GM12878 (cell line): Measurements from ENCODE around the gene KPNA4. TPM values are rescaled to one million over a fixed set of nuclear protein-coding genes. Genes with fewer than 3 reads are reported as not detected.

ENCODE experiments used
- ATAC-seq: fragments of 200-7000 bp; cut with Tn5 transposase; 3 replicates; pipeline ENCODE4 v1.9.1; 2020; ENCODE audit warnings: mild to moderate bottlenecking, moderate library complexity
- BruUV-seq: library from RNA; stranded (reverse); fragments of 400-500 nt; replicated peaks from 2 replicates; lab custom pipeline; 2021; lab: Mats Ljungman, UMichigan
- CTCF ChIA-PET: fragments of 300-600 bp; sonication (Branson Sonifier 250); formaldehyde crosslinking; extraction: SDS; loops from one replicate; lab custom pipeline; 2021; ENCODE audit warnings: inconsistent platforms; lab: Yijun Ruan, JAX
- POLR2A ChIA-PET: fragments of 350-600 bp; formaldehyde crosslinking; extraction: SDS; loops from one replicate; lab custom pipeline; 2021; ENCODE audit warnings: inconsistent platforms; lab: Charles Lee
- RAD21 ChIA-PET: fragments of 300-600 bp; sonication (Branson Sonifier 250); formaldehyde crosslinking; loops from one replicate; lab custom pipeline; 2023; ENCODE audit warnings: antibody characterized with exemption; ENCODE audit not compliant: unreplicated experiment; lab: Charles Lee
- SMC1A ChIA-PET: fragments of 300-600 bp; sonication (Branson Sonifier 250); formaldehyde crosslinking; loops from one replicate; lab custom pipeline; 2023; ENCODE audit not compliant: unreplicated experiment, uncharacterized antibody; lab: Charles Lee
- DNase-seq: peaks from one replicate; pipeline ENCODE4 v3.0.0-alpha.2; 2011; ENCODE audit warnings: low read depth, low spot score
- FAIRE-seq: peaks from 3 replicates; lab custom pipeline; 2011; peaks lifted over from hg19 to GRCh38; lab: Jason Lieb, UNC
- H2AFZ ChIP-seq: 2 replicates; pipeline ENCODE4 v1.6.0; 2011; ENCODE audit warnings: low read depth, low read length, control low read depth; ENCODE audit not compliant: control insufficient read depth
- H3K27ac ChIP-seq: 2 replicates; pipeline ENCODE4 v1.5.1; 2011; ENCODE audit warnings: control low read depth; ENCODE audit not compliant: control insufficient read depth, insufficient read depth
- H3K27me3 ChIP-seq, 2 experiments: replicated peaks in 1 of 2; 2 replicates each; pipeline versions ENCODE4 v1.6.0 to v1.6.1; 2011; ENCODE audit warnings: low read length in 1 of 2; ENCODE audit not compliant: control insufficient read depth in 2 of 2, insufficient read depth in 2 of 2
- H3K36me3 ChIP-seq, 2 experiments: 2 replicates each; pipeline ENCODE4 v1.5.1; 2011; ENCODE audit warnings: low read length in 1 of 2; ENCODE audit not compliant: control insufficient read depth in 2 of 2, insufficient read depth in 2 of 2
- H3K4me1 ChIP-seq: 2 replicates; pipeline ENCODE4 v1.6.1; 2011; ENCODE audit warnings: mild to moderate bottlenecking, low read length, moderate library complexity, mixed read lengths; ENCODE audit not compliant: control insufficient read depth, insufficient read depth
- H3K4me2 ChIP-seq: 2 replicates; pipeline ENCODE4 v1.6.0; 2011; ENCODE audit warnings: control low read depth; ENCODE audit not compliant: control insufficient read depth, insufficient read depth
- H3K4me3 ChIP-seq: fragments of 200-600 bp; sonication (generic); 2 replicates; pipeline ENCODE4 v1.5.1; 2016
- H3K79me2 ChIP-seq: 2 replicates; pipeline ENCODE4 v1.6.0; 2011; ENCODE audit warnings: low read length; ENCODE audit not compliant: control insufficient read depth, insufficient read depth
- H3K9ac ChIP-seq: 2 replicates; pipeline ENCODE4 v1.8.0; 2011; ENCODE audit warnings: low read length, control low read depth, mixed read lengths; ENCODE audit not compliant: control insufficient read depth, insufficient read depth
- H3K9me3 ChIP-seq: replicated peaks from 3 replicates; pipeline ENCODE4 v1.5.1; 2011; ENCODE audit warnings: mild to moderate bottlenecking, low read length; ENCODE audit not compliant: control insufficient read depth, insufficient read depth
- H4K20me1 ChIP-seq: 2 replicates; pipeline ENCODE4 v1.6.0; 2011; ENCODE audit not compliant: control insufficient read depth, insufficient read depth
- ATF7 ChIP-seq: fragments of 450-650 bp; IDR thresholded peaks from 2 replicates; pipeline ENCODE4 v1.6.1; 2016; ENCODE audit warnings: low read depth, mild to moderate bottlenecking
- BCL11A ChIP-seq: IDR thresholded peaks from 2 replicates; pipeline ENCODE4 v1.6.1; 2011; ENCODE audit warnings: low read depth, low read length
- BHLHE40 ChIP-seq, 2 experiments: fragments of 450-650 bp in 1 of 2; IDR thresholded peaks; 2 replicates each; pipeline ENCODE4 v1.6.1; 2011 to 2017; ENCODE audit warnings: low read depth in 2 of 2, borderline replicate concordance in 1 of 2, improper control_type of control experiment in 1 of 2, low read length in 1 of 2, mild to moderate bottlenecking in 1 of 2
- CHD4 ChIP-seq: fragments of 200-600 bp; sonication (generic); IDR thresholded peaks from 2 replicates; pipeline ENCODE4 v1.6.1; 2016; ENCODE audit warnings: mild to moderate bottlenecking
- FOS ChIP-seq: IDR thresholded peaks from 3 replicates; pipeline ENCODE4 v1.6.1; 2011; ENCODE audit warnings: borderline replicate concordance; ENCODE audit not compliant: insufficient read length; ENCODE audit errors: extremely low read depth
- GABPA ChIP-seq: IDR thresholded peaks from 2 replicates; pipeline ENCODE4 v1.6.1; 2014; ENCODE audit warnings: antibody characterized with exemption, low read depth, mild to moderate bottlenecking, inconsistent platforms
- NFYB ChIP-seq: IDR thresholded peaks from 2 replicates; pipeline ENCODE4 v1.6.1; 2011; ENCODE audit warnings: low read depth, mild to moderate bottlenecking, low read length, improper control_type of control experiment, moderate library complexity; ENCODE audit not compliant: insufficient read depth
- SMAD5 ChIP-seq: IDR thresholded peaks from 2 replicates; pipeline ENCODE4 v1.6.1; 2016; ENCODE audit warnings: antibody characterized with exemption, low read depth
- SMC3 ChIP-seq: IDR thresholded peaks from 2 replicates; pipeline ENCODE4 v1.6.1; 2011; ENCODE audit warnings: low read length, improper control_type of control experiment, borderline replicate concordance
- STAT3 ChIP-seq: IDR thresholded peaks from 2 replicates; pipeline ENCODE4 v1.6.1; 2011; ENCODE audit warnings: low read depth, low read length, improper control_type of control experiment
- TAF1 ChIP-seq: IDR thresholded peaks from 2 replicates; pipeline ENCODE4 v1.6.1; 2011; ENCODE audit warnings: mild to moderate bottlenecking, low read depth, low read length, borderline replicate concordance
- TCF7 ChIP-seq: IDR thresholded peaks from 2 replicates; pipeline ENCODE4 v1.6.1; 2014; ENCODE audit warnings: antibody characterized with exemption, borderline replicate concordance
- WGBS: methylation state at CpG from one replicate; pipeline ENCODE4 v1.1.6; 2016; ENCODE audit warnings: low lambda C conversion rate; ENCODE audit not compliant: insufficient replicate concordance, insufficient coverage; ENCODE audit errors: missing lambda C conversion rate; 5-methylcytosine and 5-hydroxymethylcytosine counted together
- in situ Hi-C: fragments of 300-500 bp; cut with MboI; formaldehyde crosslinking; loops from 9 replicates; pipeline ENCODE4 v1.14.3; 2018; ENCODE audit warnings: mixed read lengths
- intact Hi-C: fragments of 100-400 bp; cut with micrococcal nuclease; formaldehyde crosslinking; loops from one replicate; pipeline ENCODE4 v1.14.2; 2022; ENCODE audit not compliant: unreplicated experiment
- polyA plus RNA-seq, 11 experiments: library from polyadenylated mRNA; depleted of rRNA in 4 of 11; unstranded in 6 of 11; stranded (reverse) in 5 of 11; fragments of >200 nt; fragmentation: Nextera tagmentation in 4 of 11; fragmentation: Illumina TruSeq in 1 of 11; extraction: Ambion mirVana in 4 of 11; extraction: Trizol in 1 of 11; gene quantifications; 1 replicate in 1 of 11; 2 replicates in 10 of 11; pipeline versions ENCODE4 v1.2.1 to v1.2.3, GENCODE V29; 2011 to 2016; ENCODE audit warnings: inconsistent platforms in 2 of 11, missing spikeins in 2 of 11, low read depth in 1 of 11
- total RNA-seq, 4 experiments: library from RNA; depleted of rRNA in 3 of 4; stranded (reverse); fragments of >200 nt in 3 of 4; fragmentation: Illumina TruSeq in 1 of 4; extraction: Trizol in 1 of 4; gene quantifications; 2 replicates each; pipeline versions ENCODE4 v1.2.1 to v1.2.3, GENCODE V29; 2013 to 2021
- TF ChIP-seq, protein P1 (sequence below): fragments of 450-650 bp; IDR thresholded peaks from 2 replicates; pipeline ENCODE4 v1.6.1; 2017; ENCODE audit warnings: antibody characterized with exemption, mild to moderate bottlenecking, moderate library complexity
- TF ChIP-seq, protein P2 (sequence below): fragments of 450-650 bp; IDR thresholded peaks from 2 replicates; pipeline ENCODE4 v1.6.1; 2014; ENCODE audit warnings: mild to moderate bottlenecking
- TF ChIP-seq, protein P3 (sequence below): fragments of 450-650 bp; IDR thresholded peaks from 2 replicates; pipeline ENCODE4 v1.6.1; 2017; ENCODE audit warnings: mild to moderate bottlenecking

KPNA4 gene
- total and polyA plus RNA-seq, 10 of the 15 experiments (the other 5 are each of a cell fraction or from before 2014, with no cell fraction given), result 9.9 to 40.6 (median 18.1) TPM

DNA sequence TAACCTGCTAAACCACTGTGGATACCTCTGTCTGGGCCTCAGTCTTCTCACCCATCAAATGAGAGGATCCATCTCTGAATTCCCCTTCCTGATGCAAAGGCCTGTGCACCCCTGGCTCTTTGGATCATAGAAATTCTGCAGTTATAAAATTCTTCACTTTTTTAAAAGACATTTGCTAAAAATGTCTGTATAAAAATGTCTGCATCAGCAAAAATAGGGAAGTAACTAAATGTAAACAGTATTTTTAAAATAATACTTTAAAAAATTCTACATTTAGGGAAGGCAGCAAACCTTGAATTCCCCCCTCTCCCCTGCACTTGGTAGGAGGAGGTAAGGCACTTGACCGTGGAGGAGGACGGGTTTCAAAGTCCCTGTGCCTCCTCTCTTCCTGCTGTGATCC is 90.2 kb downstream of the KPNA4 start:
- no peak for ATAC-seq
- in situ Hi-C loops, result no loop called here
- no peak for DNase-seq
- H3K36me3 ChIP-seq, result no peaks in the 10 kb centered on the region
- no peaks in the 10 kb centered on the region; the same call in 1 of the 2 replicates for H3K4me1 ChIP-seq
- no peak overlapping the region for H2AFZ ChIP-seq
- no peak overlapping the region for H3K4me2 ChIP-seq
- SMC1A ChIA-PET, result no interaction called here
- no peaks in the 10 kb centered on the region for H3K79me2 ChIP-seq
- H3K27ac ChIP-seq, result no peak overlapping the region
- RAD21 ChIA-PET, result no interaction called here
- no peaks in the 10 kb centered on the region for H4K20me1 ChIP-seq
- CTCF ChIA-PET, result no interaction called here
- no peak overlapping the region for H3K4me3 ChIP-seq
- FAIRE-seq, result no peak
- TF ChIP-seq SMC3 (no peak), SMAD5 (no peak), STAT3 (no peak), FOS (no peak), NFYB (no peak), GABPA (no peak), TCF7 (no peak), TAF1 (no peak)
- intact Hi-C loops, result no loop called here
- no peaks in the 10 kb centered on the region for H3K27me3 ChIP-seq
- H3K9ac ChIP-seq, result no peak overlapping the region
- POLR2A ChIA-PET, result no interaction called here
- BruUV-seq, result no TSS peak
- H3K9me3 ChIP-seq, result peaks cover 10% of the 10 kb centered on the region
- 6% methylated on average over 2 of the region's 2 CpGs for WGBS

DNA sequence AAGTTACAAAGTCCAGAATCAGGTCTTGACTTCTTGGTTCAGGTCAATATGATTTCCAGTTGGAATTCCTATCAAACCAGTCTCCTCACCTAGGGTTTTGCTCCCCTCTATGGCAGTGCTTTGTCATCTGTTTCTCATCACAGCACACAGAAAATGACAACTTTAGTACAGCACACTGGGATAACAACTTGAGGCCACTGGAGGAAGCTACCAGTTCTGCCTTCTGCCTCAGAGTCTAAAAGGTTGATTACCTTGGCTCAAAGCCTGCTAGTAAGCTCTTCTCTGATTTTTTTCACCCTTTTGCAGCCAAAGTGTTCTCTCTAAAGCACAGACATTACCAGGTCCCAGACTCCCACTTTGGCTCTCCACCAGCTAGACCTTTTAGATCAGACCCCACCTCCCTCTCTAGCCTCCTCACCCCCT is 90.9 kb downstream of the KPNA4 start:
- ATAC-seq (no peak), FAIRE-seq (no peak), DNase-seq (no peak)
- H3K27ac ChIP-seq, result no peak overlapping the region
- ChIA-PET RAD21 (no interaction called here), CTCF (no interaction called here), SMC1A (no interaction called here), POLR2A (no interaction called here)
- no peak overlapping the region for H3K4me3 ChIP-seq
- no peaks in the 10 kb centered on the region; the same call in 1 of the 2 replicates for H3K4me1 ChIP-seq
- no peak overlapping the region for H2AFZ ChIP-seq
- no peaks in the 10 kb centered on the region for H3K79me2 ChIP-seq
- no peaks in the 10 kb centered on the region for H3K27me3 ChIP-seq
- H3K36me3 ChIP-seq, result no peaks in the 10 kb centered on the region
- H3K9me3 ChIP-seq, result peaks cover 11% of the 10 kb centered on the region
- H3K4me2 ChIP-seq, result no peak overlapping the region
- in situ Hi-C loops, result no loop called here
- no peak overlapping the region for H3K9ac ChIP-seq
- BruUV-seq, result no TSS peak
- H4K20me1 ChIP-seq, result no peaks in the 10 kb centered on the region
- intact Hi-C loops, result no loop called here
- no peak for TF ChIP-seq BHLHE40 (IDR thresholded peaks at IDR 0.05; ENCODE audit: borderline replicate concordance in 1 of 2, low read depth in 2 of 2, low read length in 1 of 2)
- TF ChIP-seq, protein P1, sequence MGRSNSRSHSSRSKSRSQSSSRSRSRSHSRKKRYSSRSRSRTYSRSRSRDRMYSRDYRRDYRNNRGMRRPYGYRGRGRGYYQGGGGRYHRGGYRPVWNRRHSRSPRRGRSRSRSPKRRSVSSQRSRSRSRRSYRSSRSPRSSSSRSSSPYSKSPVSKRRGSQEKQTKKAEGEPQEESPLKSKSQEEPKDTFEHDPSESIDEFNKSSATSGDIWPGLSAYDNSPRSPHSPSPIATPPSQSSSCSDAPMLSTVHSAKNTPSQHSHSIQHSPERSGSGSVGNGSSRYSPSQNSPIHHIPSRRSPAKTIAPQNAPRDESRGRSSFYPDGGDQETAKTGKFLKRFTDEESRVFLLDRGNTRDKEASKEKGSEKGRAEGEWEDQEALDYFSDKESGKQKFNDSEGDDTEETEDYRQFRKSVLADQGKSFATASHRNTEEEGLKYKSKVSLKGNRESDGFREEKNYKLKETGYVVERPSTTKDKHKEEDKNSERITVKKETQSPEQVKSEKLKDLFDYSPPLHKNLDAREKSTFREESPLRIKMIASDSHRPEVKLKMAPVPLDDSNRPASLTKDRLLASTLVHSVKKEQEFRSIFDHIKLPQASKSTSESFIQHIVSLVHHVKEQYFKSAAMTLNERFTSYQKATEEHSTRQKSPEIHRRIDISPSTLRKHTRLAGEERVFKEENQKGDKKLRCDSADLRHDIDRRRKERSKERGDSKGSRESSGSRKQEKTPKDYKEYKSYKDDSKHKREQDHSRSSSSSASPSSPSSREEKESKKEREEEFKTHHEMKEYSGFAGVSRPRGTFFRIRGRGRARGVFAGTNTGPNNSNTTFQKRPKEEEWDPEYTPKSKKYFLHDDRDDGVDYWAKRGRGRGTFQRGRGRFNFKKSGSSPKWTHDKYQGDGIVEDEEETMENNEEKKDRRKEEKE, result no peak
- no peak for TF ChIP-seq CHD4
- TF ChIP-seq BCL11A, result no peak
- TF ChIP-seq ATF7, result no peak
- TF ChIP-seq, protein P2, sequence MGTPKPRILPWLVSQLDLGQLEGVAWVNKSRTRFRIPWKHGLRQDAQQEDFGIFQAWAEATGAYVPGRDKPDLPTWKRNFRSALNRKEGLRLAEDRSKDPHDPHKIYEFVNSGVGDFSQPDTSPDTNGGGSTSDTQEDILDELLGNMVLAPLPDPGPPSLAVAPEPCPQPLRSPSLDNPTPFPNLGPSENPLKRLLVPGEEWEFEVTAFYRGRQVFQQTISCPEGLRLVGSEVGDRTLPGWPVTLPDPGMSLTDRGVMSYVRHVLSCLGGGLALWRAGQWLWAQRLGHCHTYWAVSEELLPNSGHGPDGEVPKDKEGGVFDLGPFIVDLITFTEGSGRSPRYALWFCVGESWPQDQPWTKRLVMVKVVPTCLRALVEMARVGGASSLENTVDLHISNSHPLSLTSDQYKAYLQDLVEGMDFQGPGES, result no peak
- TF ChIP-seq, protein P3, sequence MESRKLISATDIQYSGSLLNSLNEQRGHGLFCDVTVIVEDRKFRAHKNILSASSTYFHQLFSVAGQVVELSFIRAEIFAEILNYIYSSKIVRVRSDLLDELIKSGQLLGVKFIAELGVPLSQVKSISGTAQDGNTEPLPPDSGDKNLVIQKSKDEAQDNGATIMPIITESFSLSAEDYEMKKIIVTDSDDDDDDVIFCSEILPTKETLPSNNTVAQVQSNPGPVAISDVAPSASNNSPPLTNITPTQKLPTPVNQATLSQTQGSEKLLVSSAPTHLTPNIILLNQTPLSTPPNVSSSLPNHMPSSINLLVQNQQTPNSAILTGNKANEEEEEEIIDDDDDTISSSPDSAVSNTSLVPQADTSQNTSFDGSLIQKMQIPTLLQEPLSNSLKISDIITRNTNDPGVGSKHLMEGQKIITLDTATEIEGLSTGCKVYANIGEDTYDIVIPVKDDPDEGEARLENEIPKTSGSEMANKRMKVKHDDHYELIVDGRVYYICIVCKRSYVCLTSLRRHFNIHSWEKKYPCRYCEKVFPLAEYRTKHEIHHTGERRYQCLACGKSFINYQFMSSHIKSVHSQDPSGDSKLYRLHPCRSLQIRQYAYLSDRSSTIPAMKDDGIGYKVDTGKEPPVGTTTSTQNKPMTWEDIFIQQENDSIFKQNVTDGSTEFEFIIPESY, result no peak
